ENCODE measurements around the gene STXBP4.

The STXBP4 gene

DNA sequence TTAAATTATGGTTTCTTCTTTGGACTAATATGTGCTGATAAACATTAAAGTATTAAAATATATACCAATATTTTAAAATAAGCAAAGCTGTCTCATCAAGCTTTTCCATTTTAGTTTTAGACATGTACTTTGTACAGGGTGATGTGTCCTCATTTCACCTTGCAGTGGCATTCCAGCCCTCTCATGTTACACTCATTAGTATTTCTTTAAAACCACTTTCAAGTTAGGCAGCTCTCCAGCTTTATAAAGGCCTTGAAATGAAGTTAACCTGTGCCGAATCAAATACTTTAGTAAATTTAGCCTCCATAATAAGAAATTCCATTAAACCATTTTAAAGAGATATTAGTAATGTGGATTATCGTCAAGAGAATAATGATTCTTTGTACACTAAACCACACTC is 188.6 kb downstream of the STXBP4 start:
- H3K36me3 ChIP-seq (ENCODE audit: control insufficient read depth in 5 of 5, insufficient read depth in 5 of 5, low read length in 5 of 5) = peaks cover 0 to 6% (median 4%) of the 10 kb centered on the region in 5 donors
- H3K27me3 ChIP-seq (ENCODE audit: control insufficient read depth in 5 of 5, insufficient read depth in 4 of 5, low read length in 5 of 5) = no peaks in the 10 kb centered on the region
- no peak overlapping the region for H3K4me3 ChIP-seq (ENCODE audit: low read depth in 1 of 5, low read length in 5 of 5)
- no peaks in the 10 kb centered on the region for H3K9me3 ChIP-seq (ENCODE audit: control insufficient read depth in 5 of 5, low read length in 5 of 5)
- no peak overlapping the region for H3K27ac ChIP-seq (ENCODE audit: low read depth, low read length)
- H3K9ac ChIP-seq (ENCODE audit: low read length in 5 of 5) = no peak overlapping the region
- H3K4me1 ChIP-seq (ENCODE audit: control insufficient read depth in 5 of 5, insufficient read depth in 5 of 5, low read length in 5 of 5) = peaks cover 0 to 6% (median 0%) of the 10 kb centered on the region in 5 donors

DNA sequence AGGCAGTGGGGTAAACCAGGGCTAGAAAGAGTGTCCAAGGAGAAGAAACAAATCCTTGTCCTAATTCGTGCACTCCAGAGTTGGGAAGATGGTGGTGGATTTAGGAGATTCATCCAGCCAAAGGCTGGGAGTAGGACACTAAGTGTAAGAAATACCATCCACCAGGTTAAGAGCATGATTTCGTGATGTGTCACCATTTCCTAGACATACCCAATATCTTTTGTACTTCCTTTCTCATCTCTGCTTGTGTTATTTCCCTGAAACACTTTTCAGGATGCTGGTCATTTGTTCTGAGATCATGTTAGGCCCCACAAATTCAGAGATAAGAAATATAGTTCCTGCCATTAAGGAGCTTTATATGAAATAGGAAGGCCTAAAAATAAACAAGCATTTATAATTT is 189.9 kb downstream of the STXBP4 start:
- H3K9me3 ChIP-seq (ENCODE audit: control insufficient read depth in 5 of 5, low read length in 5 of 5) = no peaks in the 10 kb centered on the region
- H3K27me3 ChIP-seq (ENCODE audit: control insufficient read depth in 5 of 5, insufficient read depth in 4 of 5, low read length in 5 of 5) = no peaks in the 10 kb centered on the region
- H3K36me3 ChIP-seq (ENCODE audit: control insufficient read depth in 5 of 5, insufficient read depth in 5 of 5, low read length in 5 of 5) = peaks cover 0 to 6% (median 4%) of the 10 kb centered on the region in 5 donors
- no peak overlapping the region for H3K9ac ChIP-seq (ENCODE audit: low read length in 5 of 5)
- peaks cover 0 to 6% (median 0%) of the 10 kb centered on the region in 5 donors for H3K4me1 ChIP-seq (ENCODE audit: control insufficient read depth in 5 of 5, insufficient read depth in 5 of 5, low read length in 5 of 5)
- no peak overlapping the region for H3K27ac ChIP-seq (ENCODE audit: low read depth, low read length)
- H3K4me3 ChIP-seq (ENCODE audit: low read depth in 1 of 5, low read length in 5 of 5) = no peak overlapping the region

GRCh38 chr17:55159251-55159650 is 190.7 kb downstream of the STXBP4 start:
- Histone ChIP-seq H3K36me3 (ENCODE audit: control insufficient read depth in 5 of 5, insufficient read depth in 5 of 5, low read length in 5 of 5) (peaks cover 0 to 6% (median 4%) of the 10 kb centered on the region in 5 donors), H3K9ac (ENCODE audit: low read length in 5 of 5) (no peak overlapping the region), H3K27me3 (ENCODE audit: control insufficient read depth in 5 of 5, insufficient read depth in 4 of 5, low read length in 5 of 5) (no peaks in the 10 kb centered on the region), H3K4me3 (ENCODE audit: low read depth in 1 of 5, low read length in 5 of 5) (no peak overlapping the region), H3K4me1 (ENCODE audit: control insufficient read depth in 5 of 5, insufficient read depth in 5 of 5, low read length in 5 of 5) (peaks cover 0 to 6% (median 0%) of the 10 kb centered on the region in 5 donors), H3K9me3 (ENCODE audit: control insufficient read depth in 5 of 5, low read length in 5 of 5) (no peaks in the 10 kb centered on the region), H3K27ac (ENCODE audit: low read depth, low read length) (no peak overlapping the region)

- peaks cover 0 to 6% (median 4%) of the 10 kb centered on the region in 5 donors for H3K36me3 ChIP-seq (ENCODE audit: control insufficient read depth in 5 of 5, insufficient read depth in 5 of 5, low read length in 5 of 5)
- H3K27me3 ChIP-seq (ENCODE audit: control insufficient read depth in 5 of 5, insufficient read depth in 4 of 5, low read length in 5 of 5) = no peaks in the 10 kb centered on the region
Measured at GRCh38 chr17:55160501-55160900, 191.9 kb downstream of the STXBP4 start.

DNA sequence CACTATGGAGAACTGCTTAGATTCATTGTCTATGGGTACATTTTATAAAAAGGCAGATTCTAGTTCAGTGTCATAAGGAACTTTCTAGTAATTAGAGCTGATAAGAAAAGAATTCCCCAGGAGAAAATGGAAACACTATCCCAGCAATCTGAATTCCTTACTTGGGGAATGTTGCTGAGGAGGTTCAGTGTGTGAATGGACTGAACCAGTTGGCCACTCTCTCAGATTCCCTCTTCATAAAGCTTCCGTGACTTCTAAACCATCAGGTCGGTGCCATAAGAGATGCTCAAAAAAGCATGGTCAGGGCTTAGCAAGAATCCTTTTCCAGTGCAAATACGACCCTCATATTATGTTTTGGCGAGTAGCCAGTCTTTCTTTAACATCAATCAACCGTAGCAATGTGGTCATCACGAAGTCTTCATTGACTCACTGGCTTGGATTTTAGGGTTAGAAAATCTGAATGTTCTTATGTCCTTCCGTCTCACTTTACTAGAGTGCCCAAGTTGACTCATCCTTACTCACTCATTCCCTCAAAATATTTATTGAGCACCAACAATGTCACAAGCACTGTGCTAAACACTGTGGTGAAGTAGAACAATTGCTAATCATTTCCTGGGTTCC is 193.5 kb downstream of the STXBP4 start:
- Histone ChIP-seq H3K9ac (ENCODE audit: low read length in 5 of 5) (no peak overlapping the region), H3K4me3 (ENCODE audit: low read depth in 1 of 5, low read length in 5 of 5) (no peak overlapping the region), H3K9me3 (ENCODE audit: control insufficient read depth in 5 of 5, low read length in 5 of 5) (no peaks in the 10 kb centered on the region), H3K4me1 (ENCODE audit: control insufficient read depth in 5 of 5, insufficient read depth in 5 of 5, low read length in 5 of 5) (peaks cover 0 to 4% (median 0%) of the 10 kb centered on the region in 5 donors), H3K27ac (ENCODE audit: low read depth, low read length) (no peak overlapping the region), H3K36me3 (ENCODE audit: control insufficient read depth in 5 of 5, insufficient read depth in 5 of 5, low read length in 5 of 5) (peaks cover 0 to 6% (median 4%) of the 10 kb centered on the region in 5 donors), H3K27me3 (ENCODE audit: control insufficient read depth in 5 of 5, insufficient read depth in 4 of 5, low read length in 5 of 5) (no peaks in the 10 kb centered on the region)

More at GRCh38 chr17:55160501-55160900, 191.9 kb downstream of the STXBP4 start:
- H3K9me3 ChIP-seq (ENCODE audit: control insufficient read depth in 5 of 5, low read length in 5 of 5) = no peaks in the 10 kb centered on the region
- no peak overlapping the region for H3K27ac ChIP-seq (ENCODE audit: low read depth, low read length)
- no peak overlapping the region for H3K4me3 ChIP-seq (ENCODE audit: low read depth in 1 of 5, low read length in 5 of 5)
- H3K9ac ChIP-seq (ENCODE audit: low read length in 5 of 5) = no peak overlapping the region
- H3K4me1 ChIP-seq (ENCODE audit: control insufficient read depth in 5 of 5, insufficient read depth in 5 of 5, low read length in 5 of 5) = peaks cover 0 to 6% (median 0%) of the 10 kb centered on the region in 5 donors

DNA sequence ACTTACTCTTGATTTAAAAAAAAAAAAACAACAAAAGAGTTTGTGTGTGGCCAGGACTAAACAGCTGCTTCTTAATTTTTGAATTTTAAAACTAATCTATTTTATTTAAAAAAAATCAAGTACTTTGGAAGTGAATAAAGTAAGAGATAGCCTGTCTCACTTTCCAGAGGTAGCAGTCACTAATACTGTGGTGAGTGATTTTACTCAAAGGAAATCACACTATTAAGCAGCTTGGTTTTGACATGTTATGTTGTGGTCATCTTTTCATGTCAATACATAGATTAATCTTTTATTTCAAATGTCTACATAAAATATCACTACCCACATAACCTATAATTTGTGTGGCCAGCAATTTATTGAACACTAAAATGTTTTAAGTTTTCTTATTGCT is 194.0 kb downstream of the STXBP4 start:
- no peaks in the 10 kb centered on the region for H3K27me3 ChIP-seq (ENCODE audit: control insufficient read depth in 5 of 5, insufficient read depth in 4 of 5, low read length in 5 of 5)
- H3K9me3 ChIP-seq (ENCODE audit: control insufficient read depth in 5 of 5, low read length in 5 of 5) = no peaks in the 10 kb centered on the region
- no peak overlapping the region for H3K4me3 ChIP-seq (ENCODE audit: low read depth in 1 of 5, low read length in 5 of 5)
- no peak overlapping the region for H3K9ac ChIP-seq (ENCODE audit: low read length in 5 of 5)
- H3K27ac ChIP-seq (ENCODE audit: low read depth, low read length) = no peak overlapping the region
- H3K4me1 ChIP-seq (ENCODE audit: control insufficient read depth in 5 of 5, insufficient read depth in 5 of 5, low read length in 5 of 5) = no peaks in the 10 kb centered on the region
- peaks cover 0 to 6% (median 4%) of the 10 kb centered on the region in 5 donors for H3K36me3 ChIP-seq (ENCODE audit: control insufficient read depth in 5 of 5, insufficient read depth in 5 of 5, low read length in 5 of 5)

DNA sequence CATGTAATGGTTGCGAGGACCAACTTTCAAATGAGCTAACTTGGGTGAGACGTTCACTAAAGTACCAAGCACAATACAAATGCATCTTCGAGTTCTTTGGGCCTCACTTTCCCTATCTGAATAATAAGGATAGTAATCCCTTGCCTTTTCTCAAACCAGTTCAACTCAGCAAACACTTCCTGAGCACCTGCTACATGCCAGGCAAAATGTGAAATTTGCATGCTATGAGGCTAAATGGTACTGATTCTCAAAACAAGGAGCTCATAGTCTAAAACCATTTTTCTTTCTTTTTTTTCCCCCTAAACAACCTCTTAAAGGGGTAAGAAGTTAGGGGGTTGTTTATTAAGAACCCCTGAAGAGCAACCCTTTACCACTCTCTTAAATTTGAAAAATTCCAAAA is 194.8 kb downstream of the STXBP4 start:
- H3K9me3 ChIP-seq (ENCODE audit: control insufficient read depth in 5 of 5, low read length in 5 of 5) = no peaks in the 10 kb centered on the region
- H3K9ac ChIP-seq (ENCODE audit: low read length in 5 of 5) = no peak overlapping the region
- no peak overlapping the region for H3K4me3 ChIP-seq (ENCODE audit: low read depth in 1 of 5, low read length in 5 of 5)
- H3K27ac ChIP-seq (ENCODE audit: low read depth, low read length) = no peak overlapping the region
- no peaks in the 10 kb centered on the region for H3K4me1 ChIP-seq (ENCODE audit: control insufficient read depth in 5 of 5, insufficient read depth in 5 of 5, low read length in 5 of 5)
- H3K36me3 ChIP-seq (ENCODE audit: control insufficient read depth in 5 of 5, insufficient read depth in 5 of 5, low read length in 5 of 5) = peaks cover 0 to 6% (median 4%) of the 10 kb centered on the region in 5 donors
- H3K27me3 ChIP-seq (ENCODE audit: control insufficient read depth in 5 of 5, insufficient read depth in 4 of 5, low read length in 5 of 5) = no peaks in the 10 kb centered on the region

DNA sequence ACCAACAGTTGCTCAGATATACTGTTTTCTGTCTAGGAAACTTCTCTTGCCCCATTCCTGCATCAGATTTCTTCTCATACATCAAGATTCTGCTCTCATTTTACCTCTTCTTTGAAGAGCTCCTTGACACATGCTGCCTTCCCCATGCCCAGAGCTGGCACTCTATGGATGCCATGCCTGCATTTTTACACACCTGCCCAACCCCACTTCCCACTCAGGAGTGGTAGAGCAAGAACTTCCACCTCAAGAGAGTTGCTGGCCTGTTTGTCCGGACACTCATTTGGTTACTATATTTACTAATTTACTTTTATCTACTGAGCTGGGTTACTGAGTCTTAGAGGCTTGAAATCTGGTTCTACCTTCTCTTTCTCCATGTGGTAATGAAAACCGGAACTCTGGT is 197.9 kb downstream of the STXBP4 start:
- no peak overlapping the region for H3K4me3 ChIP-seq (ENCODE audit: low read depth in 1 of 5, low read length in 5 of 5)
- no peak overlapping the region for H3K27ac ChIP-seq (ENCODE audit: low read depth, low read length)
- no peaks in the 10 kb centered on the region for H3K27me3 ChIP-seq (ENCODE audit: control insufficient read depth in 5 of 5, insufficient read depth in 4 of 5, low read length in 5 of 5)
- no peak overlapping the region for H3K9ac ChIP-seq (ENCODE audit: low read length in 5 of 5)
- H3K4me1 ChIP-seq (ENCODE audit: control insufficient read depth in 5 of 5, insufficient read depth in 5 of 5, low read length in 5 of 5) = no peaks in the 10 kb centered on the region
- no peaks in the 10 kb centered on the region for H3K9me3 ChIP-seq (ENCODE audit: control insufficient read depth in 5 of 5, low read length in 5 of 5)
- H3K36me3 ChIP-seq (ENCODE audit: control insufficient read depth in 5 of 5, insufficient read depth in 5 of 5, low read length in 5 of 5) = peaks cover 0 to 2% (median 0%) of the 10 kb centered on the region in 5 donors

DNA sequence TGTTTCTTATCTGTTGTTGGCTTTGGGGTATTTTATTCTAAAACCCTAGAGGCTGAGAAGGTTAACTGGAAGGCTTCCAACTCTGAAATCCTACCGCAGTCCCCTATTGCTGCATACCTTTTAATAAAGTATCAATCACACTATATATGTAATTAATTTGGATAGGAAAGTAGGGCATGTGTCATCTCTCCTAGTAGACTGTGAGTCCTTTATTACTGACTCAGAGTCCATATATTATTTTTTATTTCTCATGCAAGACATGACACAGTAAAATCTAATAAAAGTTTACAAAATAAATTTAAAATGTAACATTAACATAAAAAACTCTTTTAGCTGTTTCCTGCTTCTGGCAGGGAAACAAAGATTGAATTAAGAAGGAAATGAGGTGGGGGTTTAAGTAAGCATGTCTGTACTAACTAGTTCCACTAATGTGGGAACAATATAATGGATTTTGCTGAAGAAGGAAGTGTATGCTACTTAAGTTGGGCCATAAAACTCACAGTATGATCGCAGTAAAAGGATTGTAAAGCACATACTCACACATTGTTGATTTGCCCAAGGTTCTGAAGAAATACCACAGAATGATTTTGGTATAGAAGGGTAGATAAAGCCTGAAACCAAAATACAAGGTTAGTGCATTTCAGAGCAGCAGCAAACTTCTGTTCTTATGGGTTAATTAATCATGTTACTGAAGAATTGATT is 198.6 kb downstream of the STXBP4 start:
- Histone ChIP-seq H3K9ac (ENCODE audit: low read length in 5 of 5) (no peak overlapping the region), H3K27me3 (ENCODE audit: control insufficient read depth in 5 of 5, insufficient read depth in 4 of 5, low read length in 5 of 5) (no peaks in the 10 kb centered on the region), H3K27ac (ENCODE audit: low read depth, low read length) (no peak overlapping the region), H3K9me3 (ENCODE audit: control insufficient read depth in 5 of 5, low read length in 5 of 5) (no peaks in the 10 kb centered on the region), H3K4me1 (ENCODE audit: control insufficient read depth in 5 of 5, insufficient read depth in 5 of 5, low read length in 5 of 5) (no peaks in the 10 kb centered on the region), H3K4me3 (ENCODE audit: low read depth in 1 of 5, low read length in 5 of 5) (no peak overlapping the region), H3K36me3 (ENCODE audit: control insufficient read depth in 5 of 5, insufficient read depth in 5 of 5, low read length in 5 of 5) (peaks cover 0 to 2% (median 0%) of the 10 kb centered on the region in 5 donors)

DNA sequence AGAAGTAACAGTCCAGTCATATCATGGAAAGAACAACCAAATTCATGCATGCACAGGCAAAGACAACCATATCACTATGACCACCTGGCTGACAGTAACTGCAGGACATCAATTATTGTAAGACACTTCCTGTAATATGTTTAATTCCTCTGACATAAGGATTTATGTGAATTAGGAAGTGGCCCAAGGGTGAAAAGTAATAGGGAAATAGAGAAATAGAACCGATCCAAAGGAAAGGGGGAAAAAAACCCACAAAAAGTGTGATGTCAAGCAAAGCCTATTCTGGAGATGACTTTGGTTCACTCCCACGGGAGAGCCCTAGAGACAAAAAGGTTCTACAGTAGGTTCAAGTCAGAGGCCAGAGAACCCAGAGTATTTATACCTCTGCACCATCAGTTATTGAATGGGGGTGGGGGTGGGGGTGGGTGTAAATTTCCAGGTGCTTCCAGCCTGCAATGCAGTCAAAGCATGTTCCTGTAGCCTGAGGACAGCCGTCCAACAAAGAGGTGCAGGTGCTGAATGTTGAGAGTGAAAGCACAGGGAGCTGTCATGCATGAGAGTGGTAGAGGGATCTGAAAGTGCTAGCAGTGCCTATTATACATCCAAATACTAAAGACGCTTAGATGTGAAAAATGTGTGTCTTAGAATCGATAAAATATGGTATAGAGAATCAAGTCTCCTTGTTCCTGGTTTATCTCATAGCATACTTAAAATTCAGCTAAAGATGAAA is 200.6 kb downstream of the STXBP4 start:
- no peak overlapping the region for H3K9ac ChIP-seq (ENCODE audit: low read length in 5 of 5)
- H3K36me3 ChIP-seq (ENCODE audit: control insufficient read depth in 5 of 5, insufficient read depth in 5 of 5, low read length in 5 of 5) = peaks cover 0 to 2% (median 0%) of the 10 kb centered on the region in 5 donors
- H3K27me3 ChIP-seq (ENCODE audit: control insufficient read depth in 5 of 5, insufficient read depth in 4 of 5, low read length in 5 of 5) = no peaks in the 10 kb centered on the region
- no peak overlapping the region for H3K27ac ChIP-seq (ENCODE audit: low read depth, low read length)
- H3K9me3 ChIP-seq (ENCODE audit: control insufficient read depth in 5 of 5, low read length in 5 of 5) = peaks cover 3 to 6% (median 4%) of the 10 kb centered on the region in 5 donors
- no peaks in the 10 kb centered on the region for H3K4me1 ChIP-seq (ENCODE audit: control insufficient read depth in 5 of 5, insufficient read depth in 5 of 5, low read length in 5 of 5)
- H3K4me3 ChIP-seq (ENCODE audit: low read depth in 1 of 5, low read length in 5 of 5) = no peak overlapping the region
